Hematopoietic multipotent progenitor cell (in vitro differentiated cells): Measurements from ENCODE around the gene SLC25A39. TPM values are rescaled to one million over a fixed set of nuclear protein-coding genes. Genes with fewer than 3 reads are reported as not detected.

ENCODE experiments used
- DNase-seq, 3 donors: peaks; one replicate each; pipeline ENCODE4 v3.0.0-alpha.2; 2011 to 2015; ENCODE audit warnings: low read depth in 2 of 3, low spot score in 2 of 3
- total RNA-seq: library from RNA; depleted of rRNA; stranded (reverse); fragments of >200 nt; gene quantifications from one replicate; pipeline ENCODE4 v1.2.3, GENCODE V29; 2012

SLC25A39 gene
- total RNA-seq, 1 donor: 98.3 TPM

DNA sequence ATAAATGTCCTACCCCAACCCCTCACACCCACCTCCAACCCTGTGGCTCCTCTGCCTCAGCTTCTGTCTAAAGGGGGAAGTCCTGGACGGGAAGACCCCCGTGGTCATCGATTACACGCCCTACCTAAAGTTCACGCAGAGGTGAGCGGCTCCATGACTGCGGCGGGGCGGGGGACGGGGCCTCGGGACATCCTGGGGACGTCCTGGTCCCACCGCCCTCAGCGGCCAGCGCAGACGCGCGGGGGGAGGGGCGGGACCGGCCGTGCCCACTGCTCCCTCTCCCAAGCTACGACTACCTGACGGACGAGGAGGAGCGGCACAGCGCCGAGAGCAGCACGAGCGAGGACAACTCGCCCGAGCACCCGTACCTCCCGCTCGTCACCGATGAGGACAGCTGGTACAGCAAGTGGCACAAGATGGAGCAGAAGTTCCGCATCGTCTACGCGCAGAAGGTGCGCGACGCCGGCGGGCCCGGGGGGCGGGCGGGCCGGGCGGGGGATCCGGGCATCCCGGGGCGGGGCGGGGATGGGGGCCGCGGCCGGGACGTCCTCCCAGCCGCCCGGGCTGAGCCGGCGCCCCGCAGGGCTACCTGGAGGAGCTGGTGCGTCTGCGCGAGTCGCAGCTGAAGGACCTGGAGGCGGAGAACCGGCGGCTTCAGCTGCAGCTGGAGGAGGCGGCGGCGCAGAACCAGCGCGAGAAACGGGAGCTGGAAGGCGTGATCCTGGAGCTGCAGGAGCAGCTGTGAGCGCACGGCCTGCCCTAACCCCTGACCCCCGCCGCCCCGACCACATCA is 9.6 kb downstream of the SLC25A39 start:
- DNase-seq: peak in 1 of 3 donors; percentile 51

DNA sequence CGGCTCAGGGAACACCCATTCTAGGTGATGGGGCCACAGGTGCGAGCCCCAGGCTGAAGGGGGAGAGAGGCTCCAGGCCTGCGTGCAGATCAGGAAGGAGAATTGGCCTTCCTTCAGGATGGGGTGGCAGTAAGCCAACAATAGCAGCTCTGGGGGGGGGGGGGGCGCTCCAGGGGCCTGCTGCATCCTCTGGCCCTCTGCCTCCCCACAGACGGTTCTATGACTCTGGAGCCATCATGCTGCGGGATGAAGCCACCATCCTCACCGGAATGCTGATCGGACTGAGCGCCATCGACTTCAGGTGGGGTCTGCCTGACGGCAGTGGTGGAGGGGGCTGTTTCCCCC is 10.1 kb downstream of the SLC25A39 start:
- DNase-seq: no peak

DNA sequence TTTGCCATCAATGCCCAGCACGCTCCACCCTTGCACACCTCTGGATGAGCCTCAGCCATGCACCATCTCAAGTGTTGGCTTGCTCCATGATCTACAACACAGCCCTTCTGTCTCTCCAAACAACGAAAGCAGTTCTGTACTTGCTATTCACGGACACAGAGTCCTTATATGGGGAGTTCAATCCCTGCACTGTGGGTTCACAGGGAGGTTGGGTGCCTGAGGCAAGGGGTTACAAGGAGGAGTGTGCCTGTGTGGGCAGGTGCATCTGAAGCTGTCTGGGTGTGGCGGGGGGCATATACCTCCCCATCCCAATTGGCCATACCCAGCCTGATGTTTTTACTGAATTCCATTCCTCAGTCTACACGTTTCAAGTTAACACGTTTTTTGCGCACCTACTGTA is 10.6 kb downstream of the SLC25A39 start:
- DNase-seq: no peak

DNA sequence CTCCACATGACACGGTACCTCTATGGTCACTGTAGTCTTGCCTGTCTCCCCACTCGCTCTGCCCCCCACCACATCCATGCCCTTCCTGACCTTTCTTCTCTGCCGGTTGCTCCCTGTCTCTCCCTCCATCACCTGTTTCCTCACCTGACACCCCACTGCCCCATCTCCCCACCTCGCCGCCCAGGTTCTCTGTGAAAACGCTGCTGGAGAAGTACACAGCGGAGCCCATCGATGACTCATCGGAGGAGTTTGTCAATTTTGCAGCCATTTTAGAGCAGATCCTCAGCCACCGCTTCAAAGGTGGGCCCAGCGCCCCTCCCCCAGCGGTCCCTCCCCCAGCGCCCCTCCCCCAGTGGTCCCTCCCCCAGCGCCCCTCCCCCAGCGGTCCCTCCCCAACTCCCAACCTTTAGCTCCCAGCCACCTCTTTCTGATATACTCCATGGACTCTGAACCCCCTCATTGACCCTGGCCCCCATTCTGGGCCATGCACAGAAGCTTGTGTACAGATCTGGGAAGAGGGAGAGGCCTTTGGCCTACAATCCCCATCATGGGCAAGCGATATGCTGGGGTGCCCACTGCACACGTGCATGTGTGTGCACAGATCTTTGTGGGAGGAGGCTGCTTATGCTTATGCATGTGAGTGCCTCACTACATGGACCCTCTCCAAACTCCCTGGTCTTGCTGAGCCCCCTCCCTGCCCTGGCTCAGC is 12.1 kb downstream of the SLC25A39 start:
- no peak for DNase-seq

DNA sequence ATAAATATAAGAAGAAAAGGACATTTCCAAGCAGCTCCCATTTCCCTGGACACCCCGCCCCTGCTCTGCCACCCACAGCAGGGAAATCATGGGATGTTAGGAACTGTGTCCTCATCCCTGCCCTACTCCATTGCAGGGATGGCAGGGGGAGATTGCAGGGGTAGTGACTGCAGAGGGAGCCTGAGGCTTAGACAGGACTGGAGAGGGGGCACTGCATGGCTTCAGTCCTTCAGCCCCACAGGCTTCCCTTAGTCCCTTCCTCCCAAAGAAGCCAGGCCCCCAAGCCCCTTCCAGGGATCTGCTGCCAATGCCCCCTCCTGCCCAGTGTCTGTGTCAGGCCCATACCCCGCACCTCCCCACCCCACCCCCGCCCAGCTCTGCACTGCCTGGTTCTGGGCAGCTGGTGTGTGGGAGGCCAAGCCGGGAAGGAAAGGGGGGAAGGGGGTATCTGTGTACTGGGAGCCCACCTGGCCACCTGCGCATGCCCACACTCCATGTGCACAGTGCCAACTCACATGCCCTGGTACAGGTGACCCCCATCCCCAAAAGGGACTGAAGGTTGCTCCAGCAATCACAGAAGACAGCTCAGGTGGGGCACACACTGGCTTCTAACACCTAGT is 13.0 kb downstream of the SLC25A39 start:
- no peak for DNase-seq

DNA sequence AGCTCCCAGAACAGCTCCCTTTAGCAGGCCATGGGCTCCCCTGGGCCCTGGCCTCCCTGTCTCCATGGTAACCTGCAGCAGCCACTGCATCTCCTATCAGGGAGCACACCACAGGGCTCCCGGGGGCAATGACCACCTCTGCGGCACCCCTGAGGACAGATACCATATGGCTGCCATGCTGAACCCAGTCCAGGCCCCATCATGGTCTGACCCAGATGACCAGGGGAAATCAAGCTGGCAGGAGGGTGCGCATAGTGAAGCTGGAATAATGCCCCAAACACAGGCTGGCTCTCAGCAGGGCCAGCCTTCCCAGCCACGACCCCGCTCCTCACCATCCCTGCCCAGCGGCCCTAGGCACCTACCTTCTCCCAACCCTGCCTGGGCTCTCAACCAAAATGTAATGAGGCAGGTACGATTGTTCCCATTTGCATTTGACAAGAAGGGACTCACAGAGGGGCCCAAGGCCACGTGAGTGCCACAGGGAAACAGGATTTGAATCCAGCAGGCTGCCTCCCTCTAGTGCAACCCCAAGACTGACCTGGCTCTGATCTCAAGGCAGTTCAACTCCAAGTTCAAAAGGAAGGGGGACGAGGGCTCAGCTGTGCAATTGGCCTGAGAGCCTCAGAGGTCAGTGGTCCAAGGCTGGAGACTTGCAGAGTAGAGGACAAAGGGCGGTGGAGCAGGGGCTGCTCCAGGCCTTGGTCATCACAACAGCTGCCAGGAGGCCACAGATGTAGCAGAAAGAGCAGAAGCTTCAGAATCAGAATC is 13.8 kb downstream of the SLC25A39 start:
- DNase-seq: no peak

DNA sequence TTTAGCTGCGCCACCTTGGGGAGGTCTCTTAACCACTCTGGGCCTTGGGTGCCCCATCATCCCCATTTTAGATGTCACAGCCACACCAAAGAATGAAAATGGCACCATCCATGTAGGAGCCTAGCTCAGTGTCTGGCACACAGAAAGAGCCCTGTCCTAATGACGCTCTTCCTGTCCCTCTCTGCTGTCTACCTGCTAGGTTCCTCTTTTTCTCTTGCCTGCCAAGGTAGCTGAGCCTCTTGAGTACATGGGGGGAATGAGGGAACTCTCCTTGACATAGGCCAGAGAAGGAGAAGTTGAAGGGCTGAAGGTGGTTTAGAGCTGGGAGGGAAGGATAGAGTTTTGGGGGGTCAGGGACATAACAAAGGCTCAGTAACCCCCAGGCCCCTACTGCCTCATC is 14.4 kb downstream of the SLC25A39 start:
- no peak for DNase-seq

DNA sequence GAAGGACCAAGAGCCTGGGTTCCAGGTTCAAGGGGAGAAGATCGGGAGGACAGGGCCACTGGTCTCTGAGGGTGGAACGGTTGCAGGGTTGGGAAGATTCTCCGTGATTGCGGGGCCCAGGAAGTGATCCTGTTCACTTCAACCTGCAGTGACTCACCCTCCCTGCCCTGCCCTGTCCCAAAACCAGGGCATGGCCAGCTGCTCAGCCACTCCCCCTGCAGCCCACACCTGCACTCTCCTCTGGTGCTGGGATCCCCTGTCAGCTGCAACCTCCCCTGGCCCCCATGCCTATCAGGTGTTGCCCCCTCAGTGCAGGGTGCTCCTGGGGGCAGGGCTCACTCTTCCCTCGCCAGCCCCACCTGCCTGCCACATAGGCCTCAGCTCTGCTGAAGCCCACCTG is 15.2 kb downstream of the SLC25A39 start:
- DNase-seq: no peak

DNA sequence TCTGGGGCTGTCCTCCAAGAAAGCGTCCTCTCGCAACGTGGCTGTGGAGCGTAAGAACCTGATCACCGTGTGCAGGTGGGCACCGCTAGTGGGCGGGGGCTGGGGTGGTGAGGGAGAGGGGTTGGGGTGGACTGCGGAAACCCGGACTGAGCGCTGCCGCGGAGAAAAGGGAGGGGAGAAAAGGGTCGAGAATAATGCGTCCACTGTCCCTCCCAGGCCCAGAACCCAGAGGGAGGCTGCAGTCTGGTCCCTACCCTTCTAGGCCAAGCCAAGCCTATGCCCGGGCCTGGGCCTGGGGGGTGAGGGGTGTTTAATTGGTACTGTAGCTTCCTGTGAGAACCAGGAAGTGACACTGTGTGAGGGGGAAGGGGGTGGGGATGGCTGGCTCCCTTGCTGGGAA is 15.8 kb downstream of the SLC25A39 start:
- DNase-seq: peak in 1 of 3 donors; percentile 13

DNA sequence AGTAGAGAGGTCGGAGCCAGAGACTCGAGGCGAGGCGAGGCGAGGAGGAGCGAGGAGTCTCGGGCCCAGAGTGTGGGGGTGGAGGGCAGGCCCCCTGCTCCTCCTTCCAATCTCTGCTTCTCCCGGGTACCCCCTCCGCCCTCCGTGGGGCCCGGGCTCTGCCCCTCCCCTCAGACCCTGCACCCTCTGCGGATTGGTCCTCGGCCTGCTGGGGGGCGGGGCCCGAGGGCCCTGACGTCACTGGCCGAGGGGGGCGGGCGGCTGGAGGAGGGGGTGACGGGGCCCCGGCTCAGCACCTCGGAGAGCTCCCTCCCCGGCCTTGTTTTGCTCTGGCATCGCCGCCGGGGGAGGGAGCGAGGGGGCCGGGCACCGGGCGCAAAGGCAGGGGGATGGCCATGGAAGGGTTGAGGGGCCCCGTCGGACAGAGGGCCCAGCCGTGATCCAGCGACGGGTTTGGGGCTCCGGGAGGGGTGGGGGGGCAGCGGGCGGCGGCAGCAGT is 16.3 kb downstream of the SLC25A39 start, which contains the start of gene RUNDC3A:
TSS of gene RUNDC3A (plus strand) at position 282 of the 499 bp plus-strand sequence. CDS start 232 bp downstream, outside the sequence.
- DNase-seq: peak; percentile 75 to 91 (median 89)

DNA sequence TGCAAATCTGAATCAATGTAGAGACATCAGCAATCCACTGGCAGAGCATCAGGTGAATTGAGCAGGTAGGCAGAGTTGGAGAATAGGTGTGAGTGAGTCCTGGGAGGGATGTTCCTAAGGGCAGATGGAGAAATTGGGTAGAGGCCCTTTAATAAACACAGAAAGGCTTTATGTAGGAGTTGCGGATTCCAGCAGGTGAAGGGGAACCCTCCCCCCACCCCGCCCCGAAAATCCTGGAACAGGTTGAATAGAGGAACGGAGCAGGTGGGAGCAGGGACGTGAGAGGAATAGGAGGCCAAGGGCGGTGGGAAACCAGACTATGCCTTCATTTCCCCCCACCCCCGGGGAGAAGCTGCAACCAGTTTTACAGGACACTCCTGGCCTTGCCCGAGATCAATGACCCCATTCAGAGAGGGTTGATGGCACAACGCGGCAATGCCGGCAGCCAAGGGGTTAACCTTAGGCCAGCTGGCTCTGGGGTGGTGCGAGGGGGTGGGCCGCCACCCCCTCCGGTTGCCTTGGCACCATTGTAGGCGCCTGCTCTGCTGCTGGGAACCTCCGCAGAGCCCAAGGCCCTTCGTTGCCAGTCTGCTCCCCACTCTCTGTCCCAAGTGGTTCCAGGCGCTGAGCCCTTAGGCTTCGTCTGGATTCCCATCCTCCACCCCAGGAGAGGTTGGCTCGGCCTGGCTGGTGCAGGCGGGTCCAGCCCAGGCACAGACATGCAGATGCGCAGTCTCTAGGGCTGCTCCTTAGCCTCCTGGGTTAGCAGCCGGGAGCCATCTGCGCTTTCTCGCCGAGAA is 17.0 kb downstream of the SLC25A39 start:
- DNase-seq: peak in 1 of 3 donors; percentile 12

DNA sequence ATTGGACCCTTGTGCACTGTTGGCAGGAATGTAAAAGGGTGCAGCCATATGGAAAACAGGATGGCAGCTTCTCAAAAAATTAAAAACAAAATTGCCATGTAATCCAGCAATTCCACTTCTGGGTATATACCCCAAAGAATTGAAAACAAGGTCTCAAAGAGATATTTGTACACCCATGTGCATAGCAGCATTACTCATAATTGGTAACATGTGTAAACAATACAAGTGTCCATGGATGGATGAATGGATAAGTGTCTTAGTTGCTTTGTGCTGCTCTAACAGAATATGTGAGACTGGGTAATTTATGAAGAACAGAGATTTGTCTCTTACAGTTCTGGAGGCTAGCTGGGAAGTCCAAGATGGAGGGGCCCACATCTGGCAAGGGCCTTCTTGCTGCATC is 20.0 kb downstream of the SLC25A39 start:
- DNase-seq: no peak

DNA sequence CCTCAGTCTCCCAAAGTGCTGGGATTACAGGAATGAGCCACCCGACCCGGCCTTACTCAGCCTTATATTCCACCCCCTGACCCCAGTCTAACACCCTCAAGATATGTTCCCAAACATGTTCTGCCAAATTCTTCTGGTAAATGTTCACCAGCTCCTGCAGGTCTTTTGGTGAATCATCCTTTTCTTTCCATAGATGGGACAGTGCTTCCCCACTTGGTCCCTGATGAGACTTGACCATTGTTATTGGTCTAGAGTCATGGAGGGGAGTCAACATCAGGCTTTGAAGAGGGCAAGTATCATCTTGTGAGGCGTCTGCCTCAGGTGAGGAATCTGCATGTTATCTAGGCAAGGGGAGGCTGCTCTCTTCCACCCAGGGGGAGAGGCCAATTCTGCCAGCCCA is 26.6 kb downstream of the SLC25A39 start:
- no peak for DNase-seq

DNA sequence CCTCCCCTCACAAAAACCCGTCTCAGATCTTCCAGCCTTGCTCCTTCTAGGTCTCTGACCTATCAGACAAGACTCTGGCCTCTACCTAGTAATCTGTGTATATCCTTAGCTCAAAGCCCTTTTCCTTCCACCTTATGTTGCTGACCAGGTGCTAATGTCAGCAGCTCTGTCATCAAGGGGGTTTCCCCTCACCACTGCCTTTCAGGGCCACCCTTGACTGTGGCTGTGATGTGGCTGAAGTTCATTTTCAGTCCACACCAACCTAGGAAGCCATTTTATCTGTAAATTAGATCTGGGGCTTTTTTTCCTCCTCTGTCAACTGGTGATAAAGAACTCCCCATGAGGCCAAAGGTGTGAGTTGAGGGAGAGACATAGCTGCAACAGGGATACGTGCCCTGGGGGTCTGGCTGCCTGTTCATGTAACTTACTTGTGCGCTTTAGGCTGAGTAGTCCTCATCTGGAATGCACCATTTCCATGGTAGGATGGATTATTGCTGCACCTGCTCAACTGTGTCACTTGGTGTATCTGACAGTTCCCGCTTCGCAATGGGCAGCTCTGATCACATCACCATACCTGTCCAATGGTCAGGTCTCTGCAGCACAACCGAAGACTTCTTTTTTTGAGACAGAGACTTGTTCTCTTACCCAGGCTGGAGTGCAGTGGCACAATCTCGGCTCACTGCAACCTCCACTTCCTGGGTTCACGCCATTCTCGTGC is 31.0 kb downstream of the SLC25A39 start:
- no peak for DNase-seq

DNA sequence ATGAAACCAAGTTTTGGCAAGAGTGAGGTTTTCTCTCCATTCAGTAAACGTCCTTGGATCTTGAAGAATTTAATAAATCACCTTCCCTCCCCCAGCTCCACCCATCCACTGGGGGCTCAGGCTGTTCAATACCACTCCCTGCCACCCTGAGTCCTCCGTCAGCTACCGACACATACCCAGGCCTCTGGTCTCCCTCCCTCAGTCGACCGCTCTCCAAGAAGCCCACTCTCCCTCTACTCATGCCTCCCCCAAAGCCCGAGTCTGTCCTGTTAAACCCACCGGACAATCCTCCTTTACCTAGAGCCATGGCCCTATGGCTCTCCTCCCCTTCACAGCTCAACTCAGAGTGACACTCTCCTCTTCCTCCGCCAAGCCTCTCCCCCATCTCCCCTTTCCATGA is 37.0 kb downstream of the SLC25A39 start:
- no peak for DNase-seq

DNA sequence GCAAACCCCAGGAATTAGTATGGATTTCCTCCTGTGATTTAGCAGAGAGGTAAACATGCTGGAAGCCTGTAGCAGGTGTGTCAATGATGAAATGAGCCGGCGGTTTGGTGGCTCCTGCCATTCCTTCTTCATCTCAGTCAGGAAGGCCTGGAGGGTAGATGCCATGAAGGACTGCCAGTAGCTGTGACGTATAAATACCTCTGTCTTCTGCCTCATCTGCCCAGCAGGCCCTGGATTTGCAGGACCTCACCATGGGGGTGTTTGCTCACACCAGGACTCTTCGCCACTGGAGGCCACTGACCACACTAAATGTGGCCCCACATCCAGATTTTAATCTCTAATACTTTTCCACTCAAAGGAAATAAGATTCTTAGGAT is 40.6 kb downstream of the SLC25A39 start:
- no peak for DNase-seq

DNA sequence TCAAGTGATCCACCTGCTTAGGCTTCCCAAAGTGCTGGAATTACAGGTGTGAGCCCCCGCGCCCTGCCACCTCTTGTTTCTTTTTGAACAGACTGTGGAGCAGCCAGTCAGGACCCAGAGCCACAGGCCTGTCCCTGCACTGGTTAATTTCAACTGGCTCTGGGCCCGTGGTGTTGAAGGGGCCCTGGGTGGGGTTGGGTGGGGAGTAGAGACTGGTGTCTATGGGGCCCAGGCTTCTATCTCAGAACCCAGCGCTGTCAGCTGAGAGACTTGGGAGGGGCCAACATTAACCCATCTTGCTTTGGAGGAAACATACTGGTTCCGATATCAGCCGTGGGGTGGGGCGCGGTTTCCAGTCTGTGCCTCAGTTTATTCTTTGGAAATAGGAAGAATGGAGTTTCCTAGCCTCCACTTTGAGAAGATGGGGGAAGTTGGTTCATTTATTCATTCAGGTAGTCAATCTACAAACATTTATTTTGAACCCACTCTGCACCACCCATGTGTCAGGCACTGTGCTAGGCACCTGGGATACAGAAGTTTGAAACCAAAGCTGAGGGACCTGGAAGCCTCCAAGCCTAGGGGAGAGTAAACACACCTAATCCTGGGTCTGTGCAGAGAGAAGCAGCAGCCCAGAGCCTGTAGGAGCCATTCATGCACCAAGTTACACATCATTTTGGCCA is 41.1 kb downstream of the SLC25A39 start:
- no peak for DNase-seq

DNA sequence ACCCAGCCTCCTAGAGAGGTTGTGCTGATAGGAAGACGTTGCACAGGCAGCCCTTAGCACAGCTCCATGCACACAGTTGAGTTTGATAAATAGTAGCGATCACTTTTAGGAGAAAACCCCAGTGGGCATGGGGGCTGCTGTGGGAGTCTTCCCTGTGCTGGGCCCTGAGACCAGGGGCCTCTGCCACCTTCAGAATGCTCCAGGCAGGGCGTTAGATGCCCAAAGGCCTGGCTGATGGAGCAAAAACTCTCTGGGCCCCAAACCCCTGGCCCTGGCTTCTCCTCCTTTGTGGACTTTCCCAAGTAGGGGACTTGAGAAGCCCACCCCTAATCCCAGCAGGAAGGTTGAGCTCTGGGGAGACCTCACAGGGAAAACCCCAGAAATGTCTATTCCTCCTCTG is 42.4 kb downstream of the SLC25A39 start:
- no peak for DNase-seq

DNA sequence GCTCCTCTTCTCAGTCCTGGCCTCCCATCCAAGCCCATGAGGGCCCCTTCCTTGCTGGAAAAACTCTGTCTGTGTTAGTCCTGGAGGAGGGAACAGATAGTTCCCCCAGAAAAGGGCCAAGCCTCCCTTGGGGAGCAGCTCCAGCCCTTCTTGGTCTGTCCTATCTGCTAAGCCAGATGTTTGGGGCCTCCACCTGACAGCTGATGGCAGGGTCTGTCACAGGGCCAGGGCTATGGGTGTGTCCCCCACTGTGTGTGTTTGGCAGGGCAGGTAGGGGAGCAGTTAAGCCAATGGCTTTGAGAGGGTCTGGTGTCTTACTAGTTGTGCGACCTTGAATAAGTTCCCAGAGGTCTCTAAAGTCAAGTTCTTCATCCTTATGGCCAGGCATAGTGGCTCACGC is 43.1 kb downstream of the SLC25A39 start:
- no peak for DNase-seq
